CD14-positive monocyte (primary cell): ENCODE data around the gene DDX20. TPM values are rescaled to one million over a fixed set of nuclear protein-coding genes. Genes with fewer than 3 reads are reported as not detected.

ENCODE experiments used
- DNase-seq, 3 donors: peaks; one replicate each; pipeline ENCODE4 v3.0.0-alpha.2; 2011 to 2022
- H2AFZ ChIP-seq: 2 replicates; pipeline ENCODE4 v1.6.0; 2012; ENCODE audit warnings: mild to moderate bottlenecking, low read depth, low read length, inconsistent platforms; ENCODE audit not compliant: insufficient read depth, poor library complexity, severe bottlenecking
- H3K27ac ChIP-seq, 2 donors: 1 replicate in 1 of 2; 2 replicates in 1 of 2; pipeline ENCODE4 v1.5.1; 2012 to 2013; ENCODE audit warnings: low read length in 2 of 2, control low read depth in 1 of 2, inconsistent platforms in 1 of 2, low read depth in 1 of 2, mild to moderate bottlenecking in 1 of 2
- H3K27me3 ChIP-seq, 2 donors: one replicate each; pipeline versions ENCODE4 v1.6.0 to v1.6.1; 2011 to 2013; ENCODE audit warnings: low read length in 2 of 2; ENCODE audit not compliant: control insufficient read depth in 2 of 2, insufficient read depth in 2 of 2
- H3K36me3 ChIP-seq, 2 donors: replicated peaks in 1 of 2; 1 replicate in 1 of 2; 2 replicates in 1 of 2; pipeline versions ENCODE4 v1.5.1 to v1.6.1; 2012 to 2013; ENCODE audit warnings: low read length in 2 of 2, control low read depth in 1 of 2, inconsistent platforms in 1 of 2, mild to moderate bottlenecking in 1 of 2; ENCODE audit not compliant: insufficient read depth in 2 of 2, control insufficient read depth in 1 of 2
- H3K4me1 ChIP-seq, 2 donors: 1 replicate in 1 of 2; 2 replicates in 1 of 2; pipeline versions ENCODE4 v1.5.1 to v1.6.1; 2012 to 2013; ENCODE audit warnings: low read length in 2 of 2, control low read depth in 1 of 2, inconsistent platforms in 1 of 2, mild to moderate bottlenecking in 1 of 2, moderate library complexity in 1 of 2; ENCODE audit not compliant: insufficient read depth in 2 of 2, control insufficient read depth in 1 of 2
- H3K4me2 ChIP-seq: replicated peaks from 2 replicates; pipeline ENCODE3; 2012; ENCODE audit warnings: low read length, moderate library complexity, mild to moderate bottlenecking; ENCODE audit not compliant: poor library complexity, severe bottlenecking; ENCODE audit errors: extremely low read depth
- H3K4me3 ChIP-seq, 3 experiments: fragments of 200-600 bp in 1 of 3; sonication (generic) in 1 of 3; replicated peaks in 1 of 3; 1 replicate in 2 of 3; 2 replicates in 1 of 3; pipeline ENCODE4 v1.5.1; 2011 to 2013; ENCODE audit warnings: low read length in 3 of 3, mild to moderate bottlenecking in 3 of 3, control low read depth in 2 of 3, low read depth in 2 of 3, inconsistent platforms in 1 of 3, moderate library complexity in 1 of 3
- H3K79me2 ChIP-seq: 2 replicates; pipeline ENCODE4 v1.6.0; 2012; ENCODE audit warnings: mild to moderate bottlenecking, control low read depth, inconsistent platforms, low read length, moderate library complexity; ENCODE audit not compliant: insufficient read depth
- H3K9ac ChIP-seq: 2 replicates; pipeline ENCODE4 v1.6.0; 2017; ENCODE audit warnings: low read length, mild to moderate bottlenecking; ENCODE audit not compliant: insufficient read depth, poor library complexity, severe bottlenecking
- H3K9me3 ChIP-seq, 2 donors: replicated peaks in 1 of 2; 1 replicate in 1 of 2; 2 replicates in 1 of 2; pipeline versions ENCODE4 v1.5.1 to v1.6.1; 2012 to 2013; ENCODE audit warnings: low read length in 2 of 2, control low read depth in 1 of 2; ENCODE audit not compliant: control insufficient read depth in 1 of 2, insufficient read depth in 1 of 2
- H4K20me1 ChIP-seq: 2 replicates; pipeline ENCODE4 v1.6.0; 2012; ENCODE audit warnings: mild to moderate bottlenecking, low read length, control low read depth, moderate library complexity; ENCODE audit not compliant: insufficient read depth
- H3K27ac Mint-ChIP-seq, 7 donors: one replicate each; pipeline ENCODE4 v1.8.0; 2020; ENCODE audit warnings: mild to moderate bottlenecking in 7 of 7, mixed read lengths in 7 of 7, moderate library complexity in 6 of 7, inconsistent platforms in 2 of 7
- H3K27me3 Mint-ChIP-seq, 3 donors: one replicate each; pipeline ENCODE4 v1.8.0; 2021 to 2022; ENCODE audit warnings: low read depth in 3 of 3, mild to moderate bottlenecking in 3 of 3, mixed read lengths in 3 of 3, moderate library complexity in 3 of 3, inconsistent platforms in 1 of 3
- H3K36me3 Mint-ChIP-seq, 2 donors: one replicate each; pipeline ENCODE4 v1.8.0; 2020; ENCODE audit warnings: mixed read lengths in 2 of 2, inconsistent platforms in 1 of 2, mild to moderate bottlenecking in 1 of 2
- H3K4me1 Mint-ChIP-seq: one replicate; pipeline ENCODE4 v1.8.0; 2020; ENCODE audit warnings: mild to moderate bottlenecking, mixed read lengths
- H3K4me3 Mint-ChIP-seq, 2 donors: one replicate each; pipeline ENCODE4 v1.8.0; 2020; ENCODE audit warnings: mild to moderate bottlenecking in 2 of 2, mixed read lengths in 2 of 2, moderate library complexity in 1 of 2
- H3K9me3 Mint-ChIP-seq, 7 donors: one replicate each; pipeline ENCODE4 v1.8.0; 2020 to 2022; ENCODE audit warnings: mixed read lengths in 7 of 7, mild to moderate bottlenecking in 6 of 7, moderate library complexity in 6 of 7, inconsistent platforms in 2 of 7
- WGBS: methylation state at CpG from one replicate; pipeline ENCODE4 v1.1.5; 2013; ENCODE audit warnings: missing lambda C conversion rate; ENCODE audit not compliant: insufficient coverage; 5-methylcytosine and 5-hydroxymethylcytosine counted together
- intact Hi-C, 2 donors: fragments of 100-400 bp; cut with micrococcal nuclease; formaldehyde crosslinking; loops; one replicate each; pipeline versions ENCODE4 v1.15.0 to v1.15.1; 2023
- polyA plus RNA-seq, 3 donors: library from polyadenylated mRNA; depleted of rRNA in 1 of 3; unstranded in 2 of 3; stranded (reverse) in 1 of 3; fragments of 300-500 nt in 2 of 3; fragments of >200 nt in 1 of 3; fragmentation: Illumina TruSeq in 2 of 3; gene quantifications; 1 replicate in 2 of 3; 2 replicates in 1 of 3; pipeline ENCODE4 v1.2.3, GENCODE V29; 2012 to 2021
- TF ChIP-seq, protein P1 (sequence below): fragments of 200-600 bp; IDR thresholded peaks from one replicate; pipeline ENCODE4 v1.8.0; 2022; ENCODE audit warnings: antibody characterized with exemption, mild to moderate bottlenecking

DDX20 gene
- polyA plus RNA-seq, 3 donors: 3.1 to 4.1 (median 4.0) TPM

DNA sequence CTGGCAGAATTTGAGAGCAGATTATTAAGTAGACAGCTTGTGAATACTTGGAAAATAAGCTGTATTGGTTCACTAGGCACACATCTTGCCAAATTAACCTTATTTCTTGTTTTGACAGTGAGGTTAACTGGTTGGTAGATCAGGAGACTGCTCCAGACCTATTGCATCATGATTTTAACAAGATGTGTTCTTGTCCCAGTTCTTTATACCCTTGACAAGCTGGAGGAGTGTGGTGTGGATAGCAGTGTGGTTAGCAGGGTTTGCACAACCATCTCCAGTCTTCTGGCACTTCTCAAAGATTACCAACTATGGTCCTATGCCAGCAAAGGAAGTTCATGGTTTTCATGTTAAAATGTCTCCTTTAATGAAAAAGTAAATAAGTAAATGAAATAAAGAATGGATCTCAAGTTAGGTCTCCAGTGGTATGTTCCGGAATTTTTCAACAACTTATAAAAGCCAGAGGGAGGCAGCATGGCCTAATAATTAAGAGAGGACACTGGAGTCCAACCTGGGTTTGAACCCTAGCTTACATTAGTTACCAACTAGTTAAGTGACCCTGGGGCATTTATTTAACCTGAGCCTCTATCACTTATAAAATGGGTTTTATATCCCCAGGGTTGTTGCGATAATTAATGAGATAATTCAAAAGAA is 34.1 kb downstream of the DDX20 start:
- Histone ChIP-seq H3K4me3 (no peak overlapping the region), H3K27me3 (peaks cover 0 to 4% of the 10 kb centered on the region in 2 donors), H3K9me3 (no peaks in the 10 kb centered on the region), H3K9ac (no peak overlapping the region), H3K27ac (no peak overlapping the region), H3K79me2 (no peaks in the 10 kb centered on the region), H3K4me2 (no peak overlapping the region), H2AFZ (no peak overlapping the region), H4K20me1 (no peaks in the 10 kb centered on the region), H3K4me1 (no peaks in the 10 kb centered on the region), H3K36me3 (no peaks in the 10 kb centered on the region)
- Mint-ChIP-seq H3K4me3 (no peak overlapping the region), H3K27ac (no peak overlapping the region), H3K27me3 (peaks cover 9 to 18% (median 9%) of the 10 kb centered on the region in 3 donors), H3K36me3 (no peaks in the 10 kb centered on the region), H3K9me3 (no peaks in the 10 kb centered on the region), H3K4me1 (peaks cover 5% of the 10 kb centered on the region)
- no CpG with 5 or more reads among the region's 2 CpGs for WGBS
- intact Hi-C loops: no loop called here
- DNase-seq: no peak
- TF ChIP-seq, protein P1, sequence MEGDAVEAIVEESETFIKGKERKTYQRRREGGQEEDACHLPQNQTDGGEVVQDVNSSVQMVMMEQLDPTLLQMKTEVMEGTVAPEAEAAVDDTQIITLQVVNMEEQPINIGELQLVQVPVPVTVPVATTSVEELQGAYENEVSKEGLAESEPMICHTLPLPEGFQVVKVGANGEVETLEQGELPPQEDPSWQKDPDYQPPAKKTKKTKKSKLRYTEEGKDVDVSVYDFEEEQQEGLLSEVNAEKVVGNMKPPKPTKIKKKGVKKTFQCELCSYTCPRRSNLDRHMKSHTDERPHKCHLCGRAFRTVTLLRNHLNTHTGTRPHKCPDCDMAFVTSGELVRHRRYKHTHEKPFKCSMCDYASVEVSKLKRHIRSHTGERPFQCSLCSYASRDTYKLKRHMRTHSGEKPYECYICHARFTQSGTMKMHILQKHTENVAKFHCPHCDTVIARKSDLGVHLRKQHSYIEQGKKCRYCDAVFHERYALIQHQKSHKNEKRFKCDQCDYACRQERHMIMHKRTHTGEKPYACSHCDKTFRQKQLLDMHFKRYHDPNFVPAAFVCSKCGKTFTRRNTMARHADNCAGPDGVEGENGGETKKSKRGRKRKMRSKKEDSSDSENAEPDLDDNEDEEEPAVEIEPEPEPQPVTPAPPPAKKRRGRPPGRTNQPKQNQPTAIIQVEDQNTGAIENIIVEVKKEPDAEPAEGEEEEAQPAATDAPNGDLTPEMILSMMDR: no peak

DNA sequence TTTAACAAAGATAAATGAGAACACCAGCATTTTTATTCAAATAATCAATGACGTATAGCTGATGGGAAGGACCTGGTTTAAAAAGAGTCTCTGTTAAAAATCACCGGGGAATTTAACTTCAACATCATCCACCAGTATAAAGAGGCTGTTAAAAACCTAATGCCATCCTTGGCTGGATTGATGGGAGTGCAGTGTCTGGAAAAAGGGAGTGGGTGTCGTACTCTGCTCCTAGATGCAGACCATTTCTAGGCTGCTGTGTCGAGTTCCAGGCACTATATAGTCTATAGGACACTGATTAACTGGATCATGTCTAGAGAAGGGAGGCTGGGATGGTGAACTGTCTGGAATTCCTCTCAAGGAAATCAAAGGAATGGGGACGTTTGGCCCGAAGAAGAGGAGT is 36.1 kb downstream of the DDX20 start:
- Histone ChIP-seq H3K9me3 (no peaks in the 10 kb centered on the region), H4K20me1 (no peaks in the 10 kb centered on the region), H3K4me2 (no peak overlapping the region), H3K36me3 (no peaks in the 10 kb centered on the region), H3K4me3 (no peak overlapping the region), H3K79me2 (no peaks in the 10 kb centered on the region), H3K9ac (no peak overlapping the region), H3K27ac (no peak overlapping the region), H2AFZ (no peak overlapping the region), H3K4me1 (no peaks in the 10 kb centered on the region), H3K27me3 (no peaks in the 10 kb centered on the region)
- Mint-ChIP-seq H3K36me3 (no peaks in the 10 kb centered on the region), H3K9me3 (no peaks in the 10 kb centered on the region), H3K27me3 (peaks cover 5 to 15% (median 9%) of the 10 kb centered on the region in 3 donors), H3K4me1 (peaks cover 5% of the 10 kb centered on the region), H3K27ac (no peak overlapping the region), H3K4me3 (no peak overlapping the region)
- TF ChIP-seq, protein P1: no peak
- DNase-seq: no peak
- intact Hi-C loops: no loop called here
- WGBS: 40% methylated on average over 1 of the region's 6 CpGs
